Hematopoietic multipotent progenitor cell treated with erythropoietin and hydrocortisone succinate and interleukin-3 and kit ligand, for 15 days (in vitro differentiated cells): Measurements from ENCODE around the gene DTX4.
A peak's percentile ranks its signal among the peaks of the same experiment; 100 is the strongest.

Experiments
- DNase-seq: peaks from one replicate; pipeline ENCODE4 v3.0.0-alpha.2; 2015; ENCODE audit warnings: low spot score

DTX4 gene

GRCh38 chr11:59173080-59173963 lies 1.4 kb downstream of the DTX4 start:
- DNase-seq, result no peak

GRCh38 chr11:59173964-59174663 lies 2.2 kb downstream of the DTX4 start:
- no peak for DNase-seq

DNA sequence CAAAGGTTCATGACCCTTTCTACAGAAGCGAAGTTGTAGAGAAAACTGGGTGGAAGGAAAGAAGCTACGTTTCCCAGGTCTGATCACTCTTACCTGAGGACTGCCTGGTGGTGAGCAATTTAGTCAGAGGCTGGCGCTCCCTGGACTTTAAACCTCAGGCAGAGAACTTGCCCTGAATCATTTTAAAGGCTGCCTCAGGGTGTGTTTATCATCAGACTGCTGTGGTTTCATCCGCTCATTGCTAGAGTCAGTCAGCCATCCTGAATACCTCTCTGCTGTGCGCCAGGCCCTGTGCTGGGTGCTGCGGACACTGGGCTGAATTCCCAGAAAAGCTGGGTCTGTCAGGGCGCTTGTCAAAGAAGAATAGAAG lies 2.7 kb downstream of the DTX4 start:
- no peak for DNase-seq

DNA sequence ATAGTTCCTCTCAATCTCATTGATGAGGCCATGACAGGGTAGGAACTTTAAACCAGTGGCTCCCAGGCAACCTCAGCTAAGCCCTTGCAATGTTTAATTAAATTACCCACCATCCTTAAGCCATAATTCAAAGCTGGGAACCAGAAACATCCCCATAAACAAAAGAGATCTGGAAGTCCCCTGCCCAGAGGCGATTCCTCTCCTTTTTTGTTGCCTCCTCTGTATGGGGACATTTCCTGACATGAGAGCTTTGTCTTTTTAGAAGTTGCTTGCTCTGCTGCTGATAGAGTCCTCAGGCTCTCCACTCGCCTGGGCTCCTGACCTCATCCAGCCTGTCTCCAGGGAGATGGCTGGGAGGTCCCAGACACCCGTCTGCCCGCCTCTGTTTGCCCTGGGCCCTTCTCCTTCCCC lies 3.2 kb downstream of the DTX4 start:
- no peak for DNase-seq

DNA sequence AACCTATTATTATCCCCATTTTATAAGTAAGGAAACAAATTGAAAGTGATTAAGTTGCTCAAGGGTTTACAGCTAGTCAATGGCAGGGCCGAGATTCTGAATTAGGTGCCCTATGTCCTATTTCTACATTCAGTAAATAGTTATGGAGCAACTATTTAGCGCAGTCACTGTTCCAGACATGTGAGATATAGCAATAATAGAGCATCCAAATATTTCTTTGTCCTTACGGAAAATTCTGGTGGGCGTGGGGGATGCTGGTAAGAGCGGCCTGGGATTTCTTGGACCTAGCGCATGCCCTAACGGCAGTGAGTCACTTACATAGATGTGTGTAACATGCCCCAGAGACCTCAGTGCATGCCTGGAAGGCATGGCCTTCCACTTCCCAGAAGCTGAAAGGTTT lies 4.4 kb downstream of the DTX4 start:
- no peak for DNase-seq

DNA sequence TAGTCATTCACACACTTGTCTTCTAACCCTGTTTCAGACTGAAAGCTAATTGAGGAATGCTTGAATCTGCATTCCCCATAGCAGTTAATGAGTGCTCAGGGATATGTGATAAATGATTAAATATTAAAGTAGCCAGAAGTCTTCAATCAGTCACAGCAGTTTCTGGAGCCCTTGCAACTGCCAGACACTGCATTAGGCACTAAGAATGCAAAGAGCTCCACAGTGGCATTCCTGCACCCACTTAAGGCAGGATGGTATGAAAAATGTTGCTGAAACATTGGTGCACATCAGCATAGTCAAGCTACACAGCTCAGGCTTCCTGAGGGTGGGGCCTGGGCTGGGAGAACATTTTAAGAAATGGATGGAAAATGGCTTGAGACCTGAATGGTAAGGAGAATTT lies 6.5 kb downstream of the DTX4 start:
- DNase-seq, result no peak

DNA sequence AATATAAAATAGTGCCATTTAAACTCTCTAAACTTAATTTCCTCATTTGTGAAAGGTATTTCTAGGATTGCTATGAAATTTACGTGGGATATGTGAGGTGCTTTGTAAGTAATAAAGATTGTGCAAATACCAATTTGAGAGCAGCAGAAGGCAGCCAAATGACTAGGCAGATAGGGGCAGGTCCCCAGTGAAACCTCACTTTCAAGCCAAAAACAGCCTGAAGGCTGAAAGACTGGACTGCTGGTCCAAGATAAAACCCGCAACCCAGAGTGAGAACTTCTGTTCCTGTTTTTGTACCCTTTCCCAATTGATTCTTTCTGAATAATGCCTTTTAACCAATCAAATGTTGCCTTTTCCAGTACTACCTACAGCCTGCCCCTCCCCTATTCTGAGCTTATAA lies 7.2 kb downstream of the DTX4 start:
- DNase-seq, result no peak

DNA sequence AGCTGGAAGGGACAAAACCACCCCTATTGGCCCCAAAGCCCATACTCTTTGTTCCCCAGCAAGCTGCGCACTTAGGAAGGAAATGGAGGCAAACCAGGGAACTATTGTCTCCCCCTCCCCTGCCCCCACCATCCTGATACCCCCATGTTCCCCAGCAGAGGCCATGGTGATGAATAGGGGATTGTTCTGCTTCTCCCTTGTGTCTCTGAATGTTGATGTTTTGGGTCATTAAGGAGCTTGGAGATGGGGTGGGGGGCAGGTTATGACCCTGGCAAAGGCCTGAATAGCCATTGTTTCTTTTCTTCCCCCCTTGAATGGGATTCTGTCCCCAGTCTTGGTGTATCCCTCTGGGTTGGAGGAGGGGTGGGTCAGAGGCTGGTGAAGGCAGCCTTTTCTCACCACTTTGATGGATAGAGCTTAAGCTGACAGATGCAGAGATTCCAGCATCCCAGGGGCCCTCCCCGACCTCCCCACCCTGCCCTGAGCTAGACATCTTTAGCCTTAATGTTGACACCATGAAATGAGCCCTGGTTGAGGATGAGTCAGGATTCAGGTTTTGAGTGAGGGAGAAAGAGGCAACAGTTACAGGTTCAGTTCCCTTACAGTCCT lies 8.3 kb downstream of the DTX4 start:
- no peak for DNase-seq

DNA sequence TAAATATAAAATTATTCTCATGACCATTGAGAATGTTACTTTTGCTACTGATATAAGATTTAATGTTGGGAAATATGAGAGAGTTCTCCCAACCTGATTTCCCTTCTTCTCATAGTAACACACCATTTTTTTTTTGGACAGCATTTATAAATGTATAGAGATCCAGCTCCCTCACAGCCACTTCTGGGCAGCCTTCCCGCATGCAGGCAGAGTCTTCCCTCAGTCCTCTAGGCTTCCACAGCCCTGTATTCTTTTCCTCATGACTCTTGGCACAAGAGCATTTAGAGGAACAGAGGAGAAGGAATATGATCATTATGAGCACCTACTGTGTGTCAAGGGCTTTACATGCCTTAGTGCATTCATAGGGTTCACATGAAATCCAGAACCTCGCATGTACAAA lies 9.0 kb downstream of the DTX4 start:
- DNase-seq, result no peak

- DNase-seq, result no peak
Measured at GRCh38 chr11:59181746-59182456, 10.0 kb downstream of the DTX4 start.

DNA sequence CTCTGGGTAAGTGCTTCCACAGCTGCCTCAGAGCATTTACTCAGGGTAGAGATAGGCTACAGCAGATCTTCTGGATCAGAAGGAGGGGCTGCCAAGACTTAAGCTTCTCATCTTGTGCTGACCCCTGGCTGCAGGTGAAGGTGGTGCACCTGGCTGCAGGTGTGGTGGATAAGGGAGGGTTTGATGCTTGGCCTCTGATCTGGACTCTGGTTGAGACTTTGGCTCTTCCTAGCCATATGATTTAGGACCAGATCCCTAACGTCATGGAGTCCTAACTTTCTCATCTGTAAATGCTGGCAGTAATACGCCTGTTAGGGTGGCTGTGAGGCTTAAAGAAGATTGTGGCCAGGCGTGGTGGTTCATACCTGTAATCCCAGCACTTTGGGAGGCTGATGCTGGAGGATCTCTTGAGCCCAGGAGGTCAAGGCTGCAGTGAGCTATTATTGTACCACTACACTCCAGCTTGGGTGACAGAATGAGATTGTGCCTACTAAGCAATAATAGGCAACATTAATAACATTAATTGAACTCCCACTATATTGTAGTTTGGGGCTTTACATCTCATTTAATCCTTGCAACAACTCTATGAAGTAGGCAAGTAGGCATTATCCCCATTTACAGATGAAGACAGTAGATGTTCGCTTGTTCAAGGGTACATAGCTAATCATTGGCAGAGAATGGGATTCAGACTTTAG lies 10.7 kb downstream of the DTX4 start:
- no peak for DNase-seq

GRCh38 chr11:59183771-59184170 lies 11.8 kb downstream of the DTX4 start:
- DNase-seq, result no peak

GRCh38 chr11:59184691-59185339 lies 12.9 kb downstream of the DTX4 start:
- DNase-seq, result no peak

DNA sequence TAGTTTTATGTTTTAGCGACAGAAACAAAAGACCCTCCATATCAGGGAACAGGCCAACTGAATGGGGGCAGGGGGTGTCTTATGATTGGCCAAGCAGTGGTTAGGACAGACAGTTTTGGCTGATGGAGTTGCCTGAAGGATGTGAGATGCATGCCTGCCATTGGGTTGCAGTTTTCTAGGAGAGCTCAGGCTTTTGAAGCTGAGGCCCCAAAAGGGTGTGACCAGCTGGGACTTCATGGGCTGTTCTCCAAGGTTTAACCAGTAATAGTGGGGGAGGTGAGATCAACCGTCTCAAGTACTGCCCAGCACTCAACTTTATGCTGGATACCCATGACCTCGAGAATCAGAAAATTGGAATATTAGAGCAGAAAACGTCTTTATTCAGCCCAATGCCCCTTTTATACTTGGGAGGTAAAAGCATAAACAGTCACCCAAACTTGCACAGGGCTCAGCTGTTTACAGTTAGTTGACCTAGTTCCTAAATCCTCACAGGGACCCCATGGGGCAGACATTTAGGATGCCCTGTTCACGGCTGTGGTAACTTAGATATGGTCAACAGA lies 13.5 kb downstream of the DTX4 start:
- no peak for DNase-seq

GRCh38 chr11:59186130-59186594 lies 14.2 kb downstream of the DTX4 start:
- DNase-seq, result peak; percentile 35

- DNase-seq, result no peak
Measured at GRCh38 chr11:59187035-59187434, 15.1 kb downstream of the DTX4 start.

GRCh38 chr11:59187587-59187986 lies 15.7 kb downstream of the DTX4 start:
- DNase-seq, result no peak

- no peak for DNase-seq
Measured at GRCh38 chr11:59188954-59189353, 17.0 kb downstream of the DTX4 start.

DNA sequence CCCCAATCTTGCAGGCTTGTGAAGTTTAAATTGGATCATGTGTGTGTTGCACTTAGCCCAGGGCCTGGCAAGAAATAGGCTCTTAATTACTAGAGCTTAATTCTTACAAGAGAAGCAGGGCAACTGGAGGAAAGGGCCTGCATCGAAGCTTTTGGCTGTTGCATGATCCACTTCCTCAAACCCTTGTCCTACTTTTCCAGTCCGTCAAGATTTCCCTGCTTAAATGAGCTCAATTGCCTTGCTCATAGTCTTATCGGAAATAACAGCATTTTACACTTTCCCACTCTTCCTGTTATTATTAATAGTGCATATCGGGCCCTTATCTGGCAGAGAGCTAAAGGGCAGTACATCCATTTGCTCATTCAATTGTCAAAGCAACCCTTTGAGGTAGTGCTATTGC lies 18.1 kb downstream of the DTX4 start:
- no peak for DNase-seq

DNA sequence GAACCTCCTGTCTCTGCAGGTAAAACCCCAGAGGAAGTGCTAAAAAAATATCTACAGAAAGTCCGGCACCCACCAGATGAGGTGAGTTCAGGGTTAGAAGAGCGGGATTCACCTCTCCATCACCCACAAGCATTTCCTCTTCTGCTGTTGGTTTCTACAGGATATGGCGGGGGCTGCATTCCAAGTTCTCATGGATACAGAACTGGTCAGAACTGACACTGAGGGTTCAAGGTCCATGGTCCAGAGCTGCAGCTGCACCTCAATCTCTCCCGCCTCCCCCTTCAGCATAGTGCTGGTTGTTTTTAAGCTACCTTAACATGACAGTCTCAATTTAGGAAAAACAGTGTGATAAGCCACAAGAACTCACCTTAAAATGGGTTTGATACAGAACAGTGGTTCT lies 19.2 kb downstream of the DTX4 start:
- DNase-seq, result no peak

DNA sequence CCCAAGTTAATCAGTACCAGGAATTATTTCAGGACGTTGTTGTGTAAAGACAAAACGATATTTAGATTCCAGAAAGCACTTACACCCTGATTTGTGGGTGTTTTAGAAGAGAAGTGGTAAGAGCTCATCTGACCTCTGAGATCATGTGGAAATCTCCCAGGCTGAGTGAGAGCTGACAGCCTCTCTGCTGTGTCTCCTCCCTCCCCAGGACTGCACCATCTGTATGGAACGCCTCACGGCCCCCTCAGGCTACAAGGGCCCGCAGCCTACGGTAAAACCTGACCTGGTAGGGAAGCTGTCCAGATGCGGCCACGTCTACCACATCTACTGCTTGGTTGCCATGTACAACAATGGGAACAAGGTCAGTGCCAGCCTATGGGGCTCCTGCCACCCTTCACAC lies 20.0 kb downstream of the DTX4 start:
- no peak for DNase-seq
